K562 (cell line): ENCODE data around the gene ARID3C. TPM values are rescaled to one million over a fixed set of nuclear protein-coding genes. Genes with fewer than 3 reads are reported as not detected.

Experiments used
- BCL6 ChIP-seq: fragments of 250-450 bp; sonication (Bioruptor Pico); IDR thresholded peaks from 2 replicates; pipeline ENCODE4 v1.4.0; 2020
- CTBP1 ChIP-seq: fragments of 450-650 bp; IDR thresholded peaks from 2 replicates; pipeline ENCODE4 v1.6.1; 2016; ENCODE audit warnings: borderline replicate concordance
- FOXK2 ChIP-seq, 2 experiments: fragments of 450-650 bp; IDR thresholded peaks in 1 of 2; conservative IDR thresholded peaks in 1 of 2; 2 replicates each; pipeline ENCODE4 v1.6.1; 2016; ENCODE audit warnings: low read depth in 2 of 2, mild to moderate bottlenecking in 1 of 2
- FOXP4 ChIP-seq: sonication (generic); formaldehyde crosslinking; IDR thresholded peaks from 2 replicates; pipeline ENCODE4 v1.8.0; 2022; ENCODE audit warnings: mild to moderate bottlenecking, missing genetic modification reagents, borderline replicate concordance
- GTF2E2 ChIP-seq: fragments of 200-800 bp; sonication (Bioruptor generic); IDR thresholded peaks from 2 replicates; pipeline ENCODE4 v1.6.1; 2016; ENCODE audit warnings: missing genetic modification characterization, missing compliant biosample characterization
- HNRNPUL1 ChIP-seq: fragments of 200-400 bp; formaldehyde crosslinking; IDR thresholded peaks from 2 replicates; pipeline ENCODE4 v1.6.1; 2017; ENCODE audit warnings: low read length
- JUN ChIP-seq, 2 experiments: sonication (generic) in 1 of 2; formaldehyde crosslinking in 1 of 2; IDR thresholded peaks; 2 replicates each; pipeline versions ENCODE4 v1.6.1 to v1.8.0; 2012 to 2022; ENCODE audit warnings: borderline replicate concordance in 2 of 2, mild to moderate bottlenecking in 2 of 2, improper control_type of control experiment in 1 of 2, low read depth in 1 of 2, low read length in 1 of 2, missing genetic modification reagents in 1 of 2
- MTA2 ChIP-seq: fragments of 450-650 bp; IDR thresholded peaks from 2 replicates; pipeline ENCODE4 v1.6.1; 2016; ENCODE audit warnings: low read depth
- MTA3 ChIP-seq: fragments of 450-650 bp; formaldehyde crosslinking; IDR thresholded peaks from 2 replicates; pipeline ENCODE4 v1.6.1; 2017; ENCODE audit warnings: mild to moderate bottlenecking, borderline replicate concordance
- MYC ChIP-seq, 2 experiments: fragments of 250-450 bp in 1 of 2; sonication (Bioruptor Pico) in 1 of 2; IDR thresholded peaks; 2 replicates each; pipeline versions ENCODE4 v1.5.1 to v1.6.1; 2012 to 2021; ENCODE audit warnings: low read depth in 2 of 2, borderline replicate concordance in 1 of 2, improper control_type of control experiment in 1 of 2, low read length in 1 of 2, mild to moderate bottlenecking in 1 of 2, moderate library complexity in 1 of 2
- PHB2 ChIP-seq: fragments of 450-650 bp; IDR thresholded peaks from 2 replicates; pipeline ENCODE4 v1.6.1; 2017; ENCODE audit warnings: low read depth
- RBFOX2 ChIP-seq: fragments of 200-400 bp; formaldehyde crosslinking; IDR thresholded peaks from 2 replicates; pipeline ENCODE4 v1.6.1; 2017; ENCODE audit warnings: low read depth, mild to moderate bottlenecking, low read length, moderate library complexity
- TEAD4 ChIP-seq, 2 experiments: sonication (generic) in 1 of 2; formaldehyde crosslinking in 1 of 2; IDR thresholded peaks; 2 replicates each; pipeline versions ENCODE4 v1.6.1 to v1.8.0; 2012 to 2022; ENCODE audit warnings: borderline replicate concordance in 1 of 2, inconsistent platforms in 1 of 2, low read length in 1 of 2, mild to moderate bottlenecking in 1 of 2, missing genetic modification reagents in 1 of 2
- ZBTB7A ChIP-seq: IDR thresholded peaks from 2 replicates; pipeline ENCODE4 v1.6.1; 2011; ENCODE audit warnings: low read depth, mild to moderate bottlenecking, low read length, moderate library complexity, borderline replicate concordance; ENCODE audit not compliant: control insufficient read depth
- ZFX ChIP-seq: sonication (generic); formaldehyde crosslinking; IDR thresholded peaks from 2 replicates; pipeline ENCODE4 v1.8.0; 2022; ENCODE audit warnings: mild to moderate bottlenecking, missing genetic modification reagents, moderate library complexity
- ZNF282 ChIP-seq: sonication (generic); formaldehyde crosslinking; IDR thresholded peaks from 2 replicates; pipeline ENCODE4 v1.8.1; 2023; ENCODE audit warnings: missing genetic modification reagents
- ZNF639 ChIP-seq, 2 experiments: fragments of 200-800 bp in 1 of 2; sonication (Bioruptor generic) in 1 of 2; sonication (generic) in 1 of 2; formaldehyde crosslinking in 1 of 2; IDR thresholded peaks in 1 of 2; conservative IDR thresholded peaks in 1 of 2; 2 replicates each; pipeline versions ENCODE4 v1.5.0 to v1.6.1; 2016 to 2020; ENCODE audit warnings: missing compliant biosample characterization in 1 of 2, missing genetic modification characterization in 1 of 2, missing genetic modification reagents in 1 of 2
- polyA plus RNA-seq, 8 experiments: library from polyadenylated mRNA; depleted of rRNA in 4 of 8; stranded (reverse) in 5 of 8; unstranded in 3 of 8; fragments of >200 nt; fragmentation: Nextera tagmentation in 2 of 8; fragmentation: Illumina TruSeq in 1 of 8; extraction: Ambion mirVana in 2 of 8; extraction: Trizol in 1 of 8; gene quantifications; 2 replicates each; pipeline versions ENCODE4 v1.2.1 to v1.2.3, GENCODE V29; 2011 to 2014; ENCODE audit warnings: inconsistent platforms in 1 of 8, missing spikeins in 1 of 8
- total RNA-seq, 7 experiments: library from RNA; depleted of rRNA in 6 of 7; stranded (reverse); fragments of >200 nt in 6 of 7; fragmentation: Illumina TruSeq in 2 of 7; extraction: Trizol in 2 of 7; gene quantifications; 2 replicates each; pipeline versions ENCODE4 v1.2.1 to v1.2.3, GENCODE V29; 2011 to 2021; ENCODE audit warnings: low replicate concordance in 1 of 7
- TF ChIP-seq, protein P1 (sequence below): fragments of 250-450 bp; sonication (Bioruptor Pico); IDR thresholded peaks from 2 replicates; pipeline ENCODE4 v1.8.0; 2021; ENCODE audit warnings: borderline replicate concordance, mild to moderate bottlenecking, moderate library complexity; ENCODE audit not compliant: poor library complexity, severe bottlenecking
- TF ChIP-seq, protein P2 (sequence below): sonication (generic); IDR thresholded peaks from 2 replicates; pipeline ENCODE4 v1.6.1; 2016

ARID3C gene
- total and polyA plus RNA-seq, 9 of the 15 experiments (the other 6 are each of a cell fraction or from before 2014, with no cell fraction given), result not detected

DNA sequence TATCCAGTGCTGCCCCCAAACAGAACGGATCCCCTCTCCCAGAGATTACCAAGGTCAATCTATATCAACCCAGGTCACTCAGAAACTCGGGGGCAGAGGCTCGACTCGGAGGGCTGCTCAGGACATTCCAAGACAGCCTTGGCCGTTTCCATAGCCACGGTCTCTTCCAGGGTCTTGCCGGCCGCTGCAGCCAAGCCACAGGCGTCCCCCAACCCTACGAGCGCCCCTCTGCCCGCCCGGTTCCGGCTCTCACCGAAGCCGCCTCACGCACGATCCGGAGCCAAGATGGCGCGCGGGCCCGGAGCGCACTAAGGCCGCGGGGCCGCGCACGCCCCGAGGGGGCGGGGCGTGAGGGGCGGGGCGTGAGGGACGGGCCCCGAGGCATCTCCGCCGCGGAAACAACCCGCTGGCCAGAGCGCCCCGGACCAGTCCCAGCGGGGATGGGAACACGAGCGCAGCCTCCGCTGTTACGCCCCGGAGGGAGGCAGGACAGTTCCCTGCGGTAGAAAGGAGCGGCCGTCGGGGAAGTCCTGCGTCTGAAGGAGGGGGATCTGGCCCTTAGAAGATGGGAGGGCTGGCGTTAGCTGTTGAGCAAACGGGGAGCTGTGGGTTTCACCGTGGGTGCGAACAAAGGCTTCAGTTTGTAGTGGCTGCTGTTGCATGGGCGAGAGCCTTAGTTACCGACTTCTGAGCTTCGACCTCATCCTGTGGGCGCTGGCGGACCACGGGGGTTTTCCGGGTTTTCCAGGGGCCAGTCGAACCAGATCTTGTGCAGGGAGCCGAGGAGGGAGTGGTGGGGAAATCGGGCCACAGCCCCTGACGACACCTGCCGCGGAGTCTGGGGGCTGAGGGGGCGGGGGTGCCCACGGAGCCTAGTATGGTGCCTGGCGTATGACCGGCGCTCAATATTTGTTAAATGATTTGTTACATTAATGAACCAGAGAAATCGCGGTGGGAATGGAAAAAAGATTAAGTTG lies 16.8 kb downstream of the ARID3C start, which contains the start of gene RPP25L (continued):
- peak; percentile 79 for TF ChIP-seq MYC (IDR thresholded peaks at IDR 0.05; ENCODE audit: low read depth, low read length)
- no peak; the same call in 1 of the 2 replicates for TF ChIP-seq MYC (CRISPR knock-in tag; IDR thresholded peaks at IDR 0.05; ENCODE audit: borderline replicate concordance, low read depth)
- 0 out of 4 replicates have a peak, but pooled peaks of 1 of the 2 experiments have one; percentile 30 for TF ChIP-seq ZNF639 (CRISPR knock-in tag; conservative IDR thresholded peaks at IDR 0.05 in 1 of 2, IDR thresholded peaks at IDR 0.05 in 1 of 2)
- peak; percentile 94 for TF ChIP-seq ZFX (CRISPR knock-in tag)
- TF ChIP-seq CTBP1, result peak; percentile 60; the same call in 1 of the 2 replicates
- TF ChIP-seq FOXP4, result no peak
- TF ChIP-seq ZBTB7A, result 0 out of 2 replicates have a peak, but pooled peaks have one; percentile 8
- no peak for TF ChIP-seq ZNF282 (CRISPR knock-in tag)
- no peak for TF ChIP-seq PHB2
- 0 out of 2 replicates have a peak, but pooled peaks have one; percentile 21 for TF ChIP-seq MTA3
- no peak for TF ChIP-seq JUN (IDR thresholded peaks at IDR 0.05; ENCODE audit: borderline replicate concordance, low read depth, low read length)
- 0 out of 2 replicates have a peak, but pooled peaks have one; percentile 20 for TF ChIP-seq JUN (CRISPR knock-in tag; IDR thresholded peaks at IDR 0.05; ENCODE audit: borderline replicate concordance)
- TF ChIP-seq BCL6 (CRISPR knock-in tag), result no peak
- TF ChIP-seq FOXK2 (conservative IDR thresholded peaks at IDR 0.05 in 1 of 2, IDR thresholded peaks at IDR 0.05 in 1 of 2; ENCODE audit: low read depth in 2 of 2), result no peak
- no peak for TF ChIP-seq TEAD4 (IDR thresholded peaks at IDR 0.05; ENCODE audit: low read length)
- TF ChIP-seq TEAD4 (CRISPR knock-in tag; IDR thresholded peaks at IDR 0.05; ENCODE audit: borderline replicate concordance), result no peak
- TF ChIP-seq, protein P1, sequence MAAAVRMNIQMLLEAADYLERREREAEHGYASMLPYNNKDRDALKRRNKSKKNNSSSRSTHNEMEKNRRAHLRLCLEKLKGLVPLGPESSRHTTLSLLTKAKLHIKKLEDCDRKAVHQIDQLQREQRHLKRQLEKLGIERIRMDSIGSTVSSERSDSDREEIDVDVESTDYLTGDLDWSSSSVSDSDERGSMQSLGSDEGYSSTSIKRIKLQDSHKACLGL (CRISPR knock-in tag), result no peak
- TF ChIP-seq, protein P2, sequence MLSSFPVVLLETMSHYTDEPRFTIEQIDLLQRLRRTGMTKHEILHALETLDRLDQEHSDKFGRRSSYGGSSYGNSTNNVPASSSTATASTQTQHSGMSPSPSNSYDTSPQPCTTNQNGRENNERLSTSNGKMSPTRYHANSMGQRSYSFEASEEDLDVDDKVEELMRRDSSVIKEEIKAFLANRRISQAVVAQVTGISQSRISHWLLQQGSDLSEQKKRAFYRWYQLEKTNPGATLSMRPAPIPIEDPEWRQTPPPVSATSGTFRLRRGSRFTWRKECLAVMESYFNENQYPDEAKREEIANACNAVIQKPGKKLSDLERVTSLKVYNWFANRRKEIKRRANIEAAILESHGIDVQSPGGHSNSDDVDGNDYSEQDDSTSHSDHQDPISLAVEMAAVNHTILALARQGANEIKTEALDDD, result no peak
- peak; percentile 69 for TF ChIP-seq GTF2E2 (tag)
- TF ChIP-seq MTA2, result no peak
- no peak for TF ChIP-seq HNRNPUL1
- peak; percentile 91 for TF ChIP-seq RBFOX2
